Measurements from ENCODE around the gene ROR1. TPM values are rescaled to one million over a fixed set of nuclear protein-coding genes. Genes with fewer than 3 reads are reported as not detected.

ROR1 gene
- total RNA-seq, 1 experiment from 2014 or later = 56.3 TPM

GRCh38 chr1:63891060-63891690 is 117.4 kb downstream of the ROR1 start:
- peak overlapping the region; percentile 32 for H3K27ac Mint-ChIP-seq
- H3K4me1 Mint-ChIP-seq = peaks cover 67% of the 10 kb centered on the region
- ATAC-seq (peak; percentile 74), DNase-seq (ENCODE audit: low spot score) (no peak)
- H3K9me3 Mint-ChIP-seq = peaks cover 3% of the 10 kb centered on the region
- 0 out of 2 replicates have a peak, but pooled peaks cover 3% of the 10 kb centered on the region for H3K36me3 Mint-ChIP-seq
- CTCF ChIA-PET = no interaction called here
- no peaks in the 10 kb centered on the region for H3K27me3 Mint-ChIP-seq (ENCODE audit: low read depth)
- POLR2A ChIA-PET = no interaction called here
- no peak overlapping the region for H3K4me3 Mint-ChIP-seq
- TF ChIP-seq NR2C2 (CRISPR knock-in tag; IDR thresholded peaks at IDR 0.05) (no peak), ATF3 (CRISPR knock-in tag; conservative IDR thresholded peaks at IDR 0.05) (no peak), MAX (CRISPR knock-in tag; IDR thresholded peaks at IDR 0.05) (0 out of 2 replicates have a peak, but pooled peaks have one; percentile 26), ZNF416 (CRISPR knock-in tag; IDR thresholded peaks at IDR 0.05) (0 out of 2 replicates have a peak, but pooled peaks have one; percentile 62), ATF2 (CRISPR knock-in tag; IDR thresholded peaks at IDR 0.05; ENCODE audit: borderline replicate concordance, low read depth) (no peak)

- POLR2A ChIA-PET = no interaction called here
- Mint-ChIP-seq H3K27ac (peak overlapping the region; percentile 25; the same call in 1 of the 2 replicates), H3K36me3 (0 out of 2 replicates have a peak, but pooled peaks cover 3% of the 10 kb centered on the region), H3K4me3 (no peak overlapping the region), H3K4me1 (peaks cover 56% of the 10 kb centered on the region), H3K27me3 (ENCODE audit: low read depth) (no peaks in the 10 kb centered on the region), H3K9me3 (peaks cover 3% of the 10 kb centered on the region)
- DNase-seq (ENCODE audit: low spot score) (no peak), ATAC-seq (peak; percentile 21)
- TF ChIP-seq PRDM15 (CRISPR knock-in tag; IDR thresholded peaks at IDR 0.05) (no peak), TEAD4 (CRISPR knock-in tag; IDR thresholded peaks at IDR 0.05) (no peak), GRHL2 (CRISPR knock-in tag; IDR thresholded peaks at IDR 0.05; ENCODE audit: insufficient replicate concordance, severe bottlenecking) (no peak), E2F5 (CRISPR knock-in tag; IDR thresholded peaks at IDR 0.05) (no peak), NFYB (CRISPR knock-in tag; conservative IDR thresholded peaks at IDR 0.05; ENCODE audit: low read depth) (no peak), MXD4 (CRISPR knock-in tag; IDR thresholded peaks at IDR 0.05; ENCODE audit: borderline replicate concordance) (no peak), STAT6 (CRISPR knock-in tag; conservative IDR thresholded peaks at IDR 0.05; ENCODE audit: low read depth) (no peak), ATF1 (CRISPR knock-in tag; IDR thresholded peaks at IDR 0.05) (no peak), E2F1 (CRISPR knock-in tag; IDR thresholded peaks at IDR 0.05) (no peak), MLX (CRISPR knock-in tag; IDR thresholded peaks at IDR 0.05) (no peak), FOXK1 (CRISPR knock-in tag; IDR thresholded peaks at IDR 0.05) (no peak), MAX (CRISPR knock-in tag; IDR thresholded peaks at IDR 0.05) (no peak), ERG (CRISPR knock-in tag; IDR thresholded peaks at IDR 0.05) (no peak), SOX15 (CRISPR knock-in tag; IDR thresholded peaks at IDR 0.05) (no peak)
- CTCF ChIA-PET = interaction anchor here (0.9 to 1.0 kb wide), 3 partner anchors 21 to 25 kb away, joined by 3 read pairs; no protein-coding TSS in a partner anchor
Observed at GRCh38 chr1:63892632-63893395, 119.0 kb downstream of the ROR1 start.
